GM12874 (cell line): Measurements from ENCODE around the gene RAD51B.

Experiments
- CTCF ChIP-seq: IDR thresholded peaks from 2 replicates; pipeline ENCODE4 v1.5.1; 2011; ENCODE audit warnings: low read depth, mild to moderate bottlenecking, control low read depth, low read length, moderate library complexity; ENCODE audit not compliant: insufficient read depth

RAD51B gene

GRCh38 chr14:68232300-68233055 is 412.9 kb downstream of the RAD51B start:
- TF ChIP-seq CTCF: no peak

GRCh38 chr14:68233101-68233784 is 413.7 kb downstream of the RAD51B start:
- TF ChIP-seq CTCF: no peak

- TF ChIP-seq CTCF: no peak
These were observed 414.7 kb downstream of the RAD51B start for GRCh38 chr14:68234101-68234905.

- no peak for TF ChIP-seq CTCF
These were observed 415.4 kb downstream of the RAD51B start for GRCh38 chr14:68235011-68235410.

GRCh38 chr14:68236582-68237458 is 417.2 kb downstream of the RAD51B start:
- TF ChIP-seq CTCF: no peak

GRCh38 chr14:68238551-68238950 is 419.0 kb downstream of the RAD51B start:
- TF ChIP-seq CTCF: no peak
